C4-2B (cell line): Measurements from ENCODE around the gene GAREM2.

ENCODE experiments used
- CTCF ChIP-seq: fragments of 450-650 bp; conservative IDR thresholded peaks from 2 replicates; pipeline ENCODE4 v1.5.1; 2017; ENCODE audit warnings: mild to moderate bottlenecking
- ZFX ChIP-seq: fragments of 450-650 bp; IDR thresholded peaks from 2 replicates; pipeline ENCODE4 v1.6.1; 2017

- TF ChIP-seq CTCF (no peak), ZFX (no peak)
These were observed 8.2 kb upstream of the GAREM2 start for GRCh38 chr2:26164641-26165211.
